ENCODE data around the gene LRRC28.

LRRC28 gene

GRCh38 chr15:99207672-99208071, 43.6 kb upstream of the LRRC28 start (continued):
- TF ChIP-seq MZF1 (tag by site-specific recombination; IDR thresholded peaks at IDR 0.05; ENCODE audit: borderline replicate concordance) = no peak
- TF ChIP-seq ZNF416 (tag by site-specific recombination; IDR thresholded peaks at IDR 0.05) = no peak
- TF ChIP-seq ZIC2 (tag by site-specific recombination; IDR thresholded peaks at IDR 0.05) = no peak
- no peak for TF ChIP-seq ZFP3 (tag by site-specific recombination; IDR thresholded peaks at IDR 0.05; ENCODE audit: low read depth)
- no peak for TF ChIP-seq GLIS2 (tag by site-specific recombination; IDR thresholded peaks at IDR 0.05)
- no peak for TF ChIP-seq ZSCAN4 (tag by site-specific recombination; IDR thresholded peaks at IDR 0.05)

DNA sequence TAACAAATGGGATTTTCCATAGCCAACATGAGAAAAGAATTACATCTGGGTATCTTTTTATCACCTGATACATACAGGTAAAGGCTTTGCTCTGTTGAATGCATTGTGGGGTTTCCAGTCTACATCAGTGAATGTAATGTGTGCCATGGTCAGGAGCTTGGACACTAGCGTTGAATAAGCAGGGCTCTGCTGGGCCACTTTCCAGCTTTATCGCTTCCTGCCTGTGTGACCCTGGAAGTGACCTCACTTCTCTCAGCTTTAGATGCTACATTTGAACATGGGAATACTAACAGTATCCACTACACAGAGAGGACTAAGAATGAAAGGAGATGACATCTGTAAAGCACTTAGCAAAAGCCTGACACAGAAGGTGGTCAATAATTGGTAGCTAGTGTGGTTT, 42.0 kb upstream of the LRRC28 start:
- Histone ChIP-seq H3K27ac (ENCODE audit: extremely low read depth, low read depth, low read length) (no peak overlapping the region), H3K4me3 (ENCODE audit: low read depth, low read length) (no peak overlapping the region), H3K36me3 (ENCODE audit: control insufficient read depth in 2 of 2, insufficient read depth in 1 of 2, low read length in 2 of 2) (peaks cover 7% of the 10 kb centered on the region in 2 experiments; a peak in 2 of 3 replicates), H3K9me3 (ENCODE audit: control insufficient read depth, insufficient read depth, low read depth, low read length) (no peaks in the 10 kb centered on the region), H3K4me1 (ENCODE audit: control insufficient read depth, insufficient read depth, low read length) (no peaks in the 10 kb centered on the region)
- TF ChIP-seq ZNF2 (tag by site-specific recombination; IDR thresholded peaks at IDR 0.05) = no peak
- no peak for TF ChIP-seq ZNF488 (tag by site-specific recombination; IDR thresholded peaks at IDR 0.05)
- TF ChIP-seq ZBTB26 (tag by site-specific recombination; optimal IDR thresholded peaks at IDR 0.05) = no peak
- no peak for TF ChIP-seq SP2 (tag by site-specific recombination; IDR thresholded peaks at IDR 0.05)
- TF ChIP-seq ZNF132 (tag by site-specific recombination; IDR thresholded peaks at IDR 0.05; ENCODE audit: borderline replicate concordance) = no peak
- TF ChIP-seq ZNF140 (tag by site-specific recombination; IDR thresholded peaks at IDR 0.05) = no peak
- no peak for TF ChIP-seq ZNF248 (tag by site-specific recombination; IDR thresholded peaks at IDR 0.05)
- no peak for TF ChIP-seq ZNF513 (tag by site-specific recombination; IDR thresholded peaks at IDR 0.05)
- TF ChIP-seq KLF9 (tag by site-specific recombination; IDR thresholded peaks at IDR 0.05; ENCODE audit: low read depth) = no peak
- TF ChIP-seq ZNF174 (tag by site-specific recombination; IDR thresholded peaks at IDR 0.05) = no peak
- TF ChIP-seq ZNF76 (tag by site-specific recombination; IDR thresholded peaks at IDR 0.05; ENCODE audit: borderline replicate concordance, low read depth) = no peak
- ChIA-PET POLR2A (no interaction called here), CTCF (interaction anchor here (0.7 to 8.3 kb wide), 3 partner anchors 104 to 114 kb away, joined by 4 to 118 read pairs (median 18); partner anchors contain the start of gene SYNM)

DNA sequence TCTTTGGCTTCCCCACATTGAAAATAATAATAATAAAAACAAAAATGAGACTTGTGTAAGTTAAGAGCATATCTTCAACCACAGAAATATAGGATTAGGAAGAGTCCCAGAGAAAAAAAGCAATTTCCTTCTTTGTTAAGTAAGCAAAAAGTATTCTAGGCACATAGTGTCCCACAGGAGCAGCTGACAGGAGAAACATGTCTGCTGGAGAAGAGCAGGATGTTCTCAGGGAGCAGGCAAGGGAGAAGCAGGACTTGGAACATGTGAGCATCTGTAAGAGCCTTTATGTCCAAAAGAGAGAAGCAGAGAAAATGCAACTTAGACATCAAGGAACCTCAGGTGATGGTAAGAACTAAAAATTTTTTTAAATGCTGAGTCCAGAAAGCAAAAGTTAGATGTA, 40.9 kb upstream of the LRRC28 start:
- POLR2A ChIA-PET = no interaction called here
- no peak overlapping the region for H3K4me3 ChIP-seq (ENCODE audit: low read depth, low read length)
- no peak for TF ChIP-seq ZNF449 (tag by site-specific recombination; IDR thresholded peaks at IDR 0.05)
- no peak for TF ChIP-seq ZBTB7A (tag by site-specific recombination; IDR thresholded peaks at IDR 0.05; ENCODE audit: low read depth)
- TF ChIP-seq ZNF561 (tag by site-specific recombination; IDR thresholded peaks at IDR 0.05; ENCODE audit: borderline replicate concordance) = no peak
- no peak for TF ChIP-seq ZNF157 (tag by site-specific recombination; IDR thresholded peaks at IDR 0.05)
- TF ChIP-seq ZNF10 (tag by site-specific recombination; IDR thresholded peaks at IDR 0.05) = no peak
- no peak for TF ChIP-seq ZBTB1 (tag by site-specific recombination; IDR thresholded peaks at IDR 0.05)
- H3K27ac ChIP-seq (ENCODE audit: extremely low read depth, low read depth, low read length) = no peak overlapping the region
- no peaks in the 10 kb centered on the region for H3K9me3 ChIP-seq (ENCODE audit: control insufficient read depth, insufficient read depth, low read depth, low read length)
- CTCF ChIA-PET = interaction anchor here (0.8 to 8.3 kb wide), 3 partner anchors 105 to 494 kb away, joined by 3 to 118 read pairs (median 18); partner anchors contain the start of gene SYNM
- peaks cover 12% of the 10 kb centered on the region in 2 experiments for H3K36me3 ChIP-seq (ENCODE audit: control insufficient read depth in 2 of 2, insufficient read depth in 1 of 2, low read length in 2 of 2)
- H3K4me1 ChIP-seq (ENCODE audit: control insufficient read depth, insufficient read depth, low read length) = no peaks in the 10 kb centered on the region
